Left ventricle myocardium inferior (tissue), 1 donor: Measurements from ENCODE around the gene CDX2. TPM values are rescaled to one million over a fixed set of nuclear protein-coding genes. Genes with fewer than 3 reads are reported as not detected.

ENCODE experiments used
- DNase-seq: peaks from one replicate; pipeline ENCODE4 v3.0.0-alpha.2; 2020
- H3K27ac ChIP-seq: fragments of 200-600 bp; replicated peaks from 2 replicates; pipeline ENCODE4 v1.8.0; 2021
- H3K27me3 ChIP-seq: fragments of 200-600 bp; 2 replicates; pipeline ENCODE4 v1.8.0; 2021; ENCODE audit warnings: low read depth
- H3K36me3 ChIP-seq: fragments of 200-600 bp; 2 replicates; pipeline ENCODE4 v1.8.0; 2021
- H3K4me1 ChIP-seq: fragments of 200-600 bp; 2 replicates; pipeline ENCODE4 v1.8.0; 2021
- H3K4me3 ChIP-seq: fragments of 200-600 bp; 2 replicates; pipeline ENCODE4 v1.8.0; 2021; ENCODE audit warnings: mild to moderate bottlenecking, moderate library complexity
- H3K9me3 ChIP-seq: fragments of 200-600 bp; replicated peaks from 2 replicates; pipeline ENCODE4 v1.8.0; 2021
- intact Hi-C: fragments of 100-400 bp; cut with micrococcal nuclease; formaldehyde crosslinking; loops from one replicate; pipeline ENCODE4 v1.11.0; 2022
- total RNA-seq: library from RNA; stranded (reverse); fragmentation: NEBNext Ultra II Directional; extraction: Animal tissue kit (Norgen Biotek cat#: 25700); gene quantifications from one replicate; pipeline ENCODE4 v1.2.1, GENCODE V29; 2021
- TF ChIP-seq, protein P1 (sequence below): fragments of 200-600 bp; IDR thresholded peaks from 2 replicates; pipeline ENCODE4 v1.8.0; 2021; ENCODE audit warnings: antibody characterized with exemption, mild to moderate bottlenecking, borderline replicate concordance
- donor health status: DM: no; HTN: yes; CAD: no; lungs with severe emphysema.

Gene CDX2
- total RNA-seq, 1 donor from 2014 or later = not detected

DNA sequence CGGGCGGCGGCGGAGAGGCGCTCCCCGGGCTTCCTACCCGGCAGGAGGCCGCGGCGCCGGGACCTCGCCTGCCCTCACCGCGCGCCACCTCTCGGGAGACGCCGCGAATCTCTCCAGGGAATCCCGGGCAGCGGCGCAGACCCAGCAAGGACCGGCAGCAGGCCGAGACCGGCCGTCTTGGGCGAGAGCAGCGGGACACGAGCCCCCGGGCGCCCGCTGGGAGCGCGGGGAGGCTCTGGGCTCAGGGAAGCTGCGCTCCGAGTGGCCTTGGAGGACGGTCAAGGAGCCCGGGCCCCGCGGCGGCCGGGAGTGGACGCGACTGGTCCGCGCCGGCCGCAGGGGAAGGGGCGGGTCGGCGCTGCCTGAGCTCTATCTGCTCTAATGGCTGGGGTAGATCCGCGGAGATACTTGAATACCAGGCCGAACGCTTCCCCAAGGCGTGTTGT lies 14.7 kb downstream of the CDX2 start:
- TF ChIP-seq, protein P1, sequence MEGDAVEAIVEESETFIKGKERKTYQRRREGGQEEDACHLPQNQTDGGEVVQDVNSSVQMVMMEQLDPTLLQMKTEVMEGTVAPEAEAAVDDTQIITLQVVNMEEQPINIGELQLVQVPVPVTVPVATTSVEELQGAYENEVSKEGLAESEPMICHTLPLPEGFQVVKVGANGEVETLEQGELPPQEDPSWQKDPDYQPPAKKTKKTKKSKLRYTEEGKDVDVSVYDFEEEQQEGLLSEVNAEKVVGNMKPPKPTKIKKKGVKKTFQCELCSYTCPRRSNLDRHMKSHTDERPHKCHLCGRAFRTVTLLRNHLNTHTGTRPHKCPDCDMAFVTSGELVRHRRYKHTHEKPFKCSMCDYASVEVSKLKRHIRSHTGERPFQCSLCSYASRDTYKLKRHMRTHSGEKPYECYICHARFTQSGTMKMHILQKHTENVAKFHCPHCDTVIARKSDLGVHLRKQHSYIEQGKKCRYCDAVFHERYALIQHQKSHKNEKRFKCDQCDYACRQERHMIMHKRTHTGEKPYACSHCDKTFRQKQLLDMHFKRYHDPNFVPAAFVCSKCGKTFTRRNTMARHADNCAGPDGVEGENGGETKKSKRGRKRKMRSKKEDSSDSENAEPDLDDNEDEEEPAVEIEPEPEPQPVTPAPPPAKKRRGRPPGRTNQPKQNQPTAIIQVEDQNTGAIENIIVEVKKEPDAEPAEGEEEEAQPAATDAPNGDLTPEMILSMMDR = no peak
- Histone ChIP-seq H3K36me3 (no peaks in the 10 kb centered on the region), H3K27ac (no peak overlapping the region), H3K27me3 (peaks cover 99% of the 10 kb centered on the region), H3K9me3 (peaks cover 9% of the 10 kb centered on the region), H3K4me1 (peaks cover 17% of the 10 kb centered on the region), H3K4me3 (peak overlapping the region; percentile 62)
- intact Hi-C loops = no loop called here
- DNase-seq = no peak

DNA sequence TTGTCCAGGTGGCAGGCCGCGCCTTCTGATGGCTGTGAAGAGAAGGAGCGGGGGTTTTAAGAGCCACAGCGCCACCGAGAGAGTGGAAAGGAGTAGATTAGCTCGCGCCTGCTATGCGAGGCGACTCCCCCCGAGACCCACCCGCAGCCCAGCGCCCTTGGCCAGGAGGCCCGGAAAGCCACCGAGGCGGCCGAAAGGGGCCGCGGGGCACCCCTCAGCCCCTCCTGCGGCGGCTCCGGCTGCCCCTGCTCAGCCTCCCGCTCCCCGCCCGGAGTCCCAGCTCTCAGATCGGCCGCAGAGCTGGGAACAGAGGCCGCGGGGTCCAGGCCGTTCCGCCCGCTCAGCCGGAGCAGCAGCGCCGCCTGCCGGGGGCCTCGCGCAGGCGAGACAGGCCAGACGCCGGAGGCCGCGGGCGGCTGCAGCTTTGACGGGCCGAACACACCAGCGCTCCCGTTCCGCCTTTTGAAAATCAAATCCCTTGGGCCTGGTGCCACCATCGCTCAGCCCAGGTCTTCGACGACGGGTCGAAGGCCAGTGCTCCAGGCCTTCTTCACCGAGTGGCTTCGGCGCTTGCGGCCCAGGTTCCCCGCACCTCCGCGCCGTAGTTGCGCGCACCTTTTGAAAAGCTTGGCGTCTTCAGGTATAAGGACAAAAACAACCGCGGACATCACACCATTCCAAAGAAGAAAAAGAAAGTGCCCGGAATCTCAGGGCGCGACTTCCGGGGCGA lies 15.3 kb downstream of the CDX2 start:
- no peak overlapping the region for H3K27ac ChIP-seq
- peaks cover 9% of the 10 kb centered on the region for H3K9me3 ChIP-seq
- peak overlapping the region; percentile 62 for H3K4me3 ChIP-seq
- peak; percentile 68 for DNase-seq
- peaks cover 99% of the 10 kb centered on the region for H3K27me3 ChIP-seq
- peaks cover 13% of the 10 kb centered on the region for H3K4me1 ChIP-seq
- H3K36me3 ChIP-seq = no peaks in the 10 kb centered on the region
- TF ChIP-seq, protein P1 = peak; percentile 83
- intact Hi-C loops = no loop called here

DNA sequence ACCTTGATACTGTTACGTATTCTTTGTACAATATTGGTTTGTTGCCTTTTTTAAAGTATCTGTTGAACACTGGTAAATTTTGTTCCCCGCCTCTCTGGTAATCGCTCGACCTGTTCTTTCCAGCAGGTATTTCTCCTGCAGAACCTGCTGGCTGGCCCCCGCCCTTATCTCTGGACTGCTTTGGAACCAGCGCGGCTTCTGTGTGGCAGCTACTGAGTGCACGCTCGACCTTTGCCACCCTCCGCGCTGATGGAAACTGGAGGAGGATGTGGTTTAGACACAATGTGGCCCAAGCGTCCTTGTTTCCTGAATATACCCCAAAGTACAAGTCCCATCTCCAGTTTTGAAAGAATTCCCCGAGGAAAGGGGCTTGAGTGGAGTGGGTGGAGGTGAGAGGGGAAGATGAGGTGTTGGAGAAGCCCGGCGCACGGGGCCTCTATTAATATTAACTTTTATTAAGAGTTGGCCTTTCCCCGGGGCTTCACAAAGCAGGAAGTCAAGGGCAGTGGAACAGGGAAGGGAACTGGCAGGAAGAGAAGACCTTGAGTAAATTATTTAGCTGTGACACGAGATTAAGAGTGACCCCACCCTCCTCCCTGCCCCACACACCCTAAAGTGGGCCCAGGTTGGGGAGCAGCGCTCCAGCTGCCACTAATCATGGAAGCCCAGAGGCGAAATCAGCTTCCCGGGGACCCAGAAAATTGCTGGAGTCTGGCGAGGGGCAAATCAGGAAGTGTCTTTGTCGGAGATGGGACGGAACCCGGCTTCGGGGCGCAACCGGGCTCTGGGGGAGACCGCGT lies 16.0 kb downstream of the CDX2 start:
- H3K9me3 ChIP-seq = peaks cover 9% of the 10 kb centered on the region
- peak overlapping the region; percentile 62 for H3K4me3 ChIP-seq
- H3K27me3 ChIP-seq = peaks cover 95% of the 10 kb centered on the region
- no peak overlapping the region for H3K27ac ChIP-seq
- no peak for DNase-seq
- TF ChIP-seq, protein P1 = no peak
- peaks cover 13% of the 10 kb centered on the region for H3K4me1 ChIP-seq
- no peaks in the 10 kb centered on the region for H3K36me3 ChIP-seq
- intact Hi-C loops = no loop called here

DNA sequence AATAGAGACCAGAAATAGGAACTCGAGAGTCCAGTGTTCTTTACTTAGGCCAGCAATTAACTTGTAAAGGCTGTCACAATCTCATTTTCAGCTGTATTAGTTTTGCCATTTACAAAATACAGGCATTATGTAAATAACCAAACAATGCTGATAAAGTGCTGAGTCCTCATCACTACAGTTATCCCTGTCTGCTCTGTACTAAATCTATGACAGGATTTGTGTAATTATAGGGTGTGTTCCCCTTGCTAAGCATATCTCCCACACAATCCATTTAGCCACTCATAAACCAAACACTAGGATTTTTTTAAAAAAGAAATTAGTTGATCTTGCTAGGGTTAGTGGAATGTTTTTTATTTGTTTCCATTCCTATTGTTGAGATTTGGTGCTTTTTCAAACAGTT lies 26.1 kb downstream of the CDX2 start:
- Histone ChIP-seq H3K4me3 (no peak overlapping the region), H3K27me3 (peaks cover 54% of the 10 kb centered on the region), H3K4me1 (no peaks in the 10 kb centered on the region), H3K27ac (no peak overlapping the region), H3K9me3 (peaks cover 26% of the 10 kb centered on the region), H3K36me3 (no peaks in the 10 kb centered on the region)
- no peak for DNase-seq
- TF ChIP-seq, protein P1 = no peak
- intact Hi-C loops = no loop called here

DNA sequence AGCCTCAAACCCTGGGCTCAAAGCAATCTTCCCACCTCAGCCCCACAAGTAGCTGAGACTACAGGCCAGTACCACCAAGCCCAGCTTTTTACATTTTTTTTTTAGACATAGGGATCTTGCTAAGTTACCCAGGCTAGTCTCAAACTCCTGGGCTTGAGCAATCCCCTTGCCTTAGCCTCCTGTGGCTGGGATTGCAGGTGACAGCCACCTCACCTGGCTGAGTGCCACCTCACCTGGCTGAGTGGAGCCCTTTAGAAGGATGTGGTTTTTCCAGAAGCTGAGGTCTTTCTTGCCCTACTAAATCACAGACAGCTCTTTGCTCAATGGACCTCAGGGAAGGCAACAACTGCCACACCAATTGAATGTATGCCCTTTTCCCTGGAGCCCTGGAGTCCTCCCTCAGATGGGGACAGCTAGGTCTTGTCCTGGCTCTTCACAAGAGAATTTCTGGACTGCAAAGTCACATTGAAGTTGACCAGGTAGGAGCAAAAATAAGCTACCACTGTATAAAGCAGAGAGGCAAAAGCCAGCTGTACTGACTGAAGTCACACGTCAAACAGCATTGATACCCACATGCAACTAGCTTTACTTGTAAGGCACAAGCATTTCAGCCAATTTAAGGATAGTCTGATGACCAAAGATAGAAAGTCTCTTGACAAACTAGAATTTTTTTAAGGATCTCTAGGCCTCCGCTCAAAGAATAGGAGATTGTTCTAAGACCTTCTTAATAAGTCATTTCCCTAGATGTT lies 35.4 kb downstream of the CDX2 start:
- Histone ChIP-seq H3K27me3 (peaks cover 67% of the 10 kb centered on the region), H3K9me3 (no peaks in the 10 kb centered on the region), H3K4me3 (no peak overlapping the region), H3K4me1 (no peaks in the 10 kb centered on the region), H3K27ac (no peak overlapping the region), H3K36me3 (no peaks in the 10 kb centered on the region)
- TF ChIP-seq, protein P1 = no peak
- intact Hi-C loops = no loop called here
- DNase-seq = no peak
